A673 (cell line): Measurements from ENCODE around the gene ZBTB12. TPM values are rescaled to one million over a fixed set of nuclear protein-coding genes. Genes with fewer than 3 reads are reported as not detected.
"Not testable (repeated sequence)": the region's sequence is repeated elsewhere in the genome, so short reads cannot be mapped to it uniquely, and the experiment has no call there.

Experiments
- BruUV-seq: library from RNA; stranded (reverse); fragments of 400-500 nt; replicated peaks from 2 replicates; lab custom pipeline; 2021; lab: Mats Ljungman, UMichigan
- CTCF ChIA-PET: fragments of 300-600 bp; sonication (Branson Sonifier 250); formaldehyde crosslinking; loops from one replicate; lab custom pipeline; 2022; ENCODE audit warnings: antibody characterized with exemption; lab: Charles Lee
- POLR2A ChIA-PET: fragments of 300-600 bp; sonication (Branson Sonifier 250); formaldehyde crosslinking; loops from one replicate; lab custom pipeline; 2022; ENCODE audit warnings: antibody characterized with exemption; ENCODE audit not compliant: low non-redundant PET; lab: Charles Lee
- DNase-seq: peaks from one replicate; pipeline ENCODE4 v3.0.0-alpha.2; 2015; ENCODE audit warnings: low spot score
- H3K27ac ChIP-seq: fragments of 200-600 bp; sonication (generic); 2 replicates; pipeline ENCODE4 v1.5.1; 2016; ENCODE audit warnings: mixed run types, low read depth, mild to moderate bottlenecking, mixed read lengths, antibody characterized with exemption, low read length; ENCODE audit not compliant: poor library complexity, severe bottlenecking
- H3K27me3 ChIP-seq: fragments of 200-600 bp; sonication (generic); replicated peaks from 2 replicates; pipeline ENCODE4 v1.6.1; 2017; ENCODE audit warnings: mixed run types, low read depth, mild to moderate bottlenecking, mixed read lengths, antibody characterized with exemption, low read length; ENCODE audit not compliant: insufficient read depth, poor library complexity
- H3K36me3 ChIP-seq: fragments of 200-600 bp; sonication (generic); 2 replicates; pipeline ENCODE4 v1.6.1; 2016; ENCODE audit warnings: mixed run types, mild to moderate bottlenecking, mixed read lengths, antibody characterized with exemption, low read length; ENCODE audit not compliant: insufficient read depth, poor library complexity, severe bottlenecking
- H3K4me1 ChIP-seq: fragments of 200-600 bp; sonication (generic); 2 replicates; pipeline ENCODE4 v1.6.1; 2017; ENCODE audit warnings: mixed run types, mild to moderate bottlenecking, mixed read lengths, antibody characterized with exemption, low read length; ENCODE audit not compliant: insufficient read depth, poor library complexity, severe bottlenecking
- H3K4me3 ChIP-seq: fragments of 200-600 bp; sonication (generic); 2 replicates; pipeline ENCODE4 v1.5.1; 2016; ENCODE audit warnings: low read depth, mixed run types, mild to moderate bottlenecking, mixed read lengths, low read length; ENCODE audit not compliant: poor library complexity, severe bottlenecking
- H3K9me3 ChIP-seq: fragments of 200-600 bp; sonication (generic); 2 replicates; pipeline ENCODE4 v1.6.1; 2016; ENCODE audit warnings: mixed run types, low read depth, mild to moderate bottlenecking, mixed read lengths, antibody characterized with exemption, low read length; ENCODE audit not compliant: poor library complexity, severe bottlenecking
- EZH2 ChIP-seq: fragments of 200-600 bp; sonication (generic); IDR thresholded peaks from 2 replicates; pipeline ENCODE4 v1.6.1; 2017; ENCODE audit warnings: borderline replicate concordance, low read depth, mild to moderate bottlenecking, mixed read lengths, antibody characterized with exemption, low read length; ENCODE audit not compliant: poor library complexity, severe bottlenecking
- intact Hi-C: fragments of 100-400 bp; cut with micrococcal nuclease; formaldehyde crosslinking; loops from one replicate; pipeline ENCODE4 v1.10.0; 2022; ENCODE audit not compliant: unreplicated experiment
- total RNA-seq: library from RNA; stranded (reverse); gene quantifications from 2 replicates; pipeline ENCODE4 v1.2.3, GENCODE V29; 2021
- TF ChIP-seq, protein P1 (sequence below): fragments of 300-800, 200-600 bp; sonication (generic); conservative IDR thresholded peaks from 2 replicates; pipeline ENCODE4 v1.5.1; 2017; ENCODE audit warnings: low read depth, mild to moderate bottlenecking, antibody characterized with exemption, low read length, moderate library complexity, mixed read lengths

The ZBTB12 gene
- total RNA-seq, 1 experiment from 2014 or later: 21.3 TPM

DNA sequence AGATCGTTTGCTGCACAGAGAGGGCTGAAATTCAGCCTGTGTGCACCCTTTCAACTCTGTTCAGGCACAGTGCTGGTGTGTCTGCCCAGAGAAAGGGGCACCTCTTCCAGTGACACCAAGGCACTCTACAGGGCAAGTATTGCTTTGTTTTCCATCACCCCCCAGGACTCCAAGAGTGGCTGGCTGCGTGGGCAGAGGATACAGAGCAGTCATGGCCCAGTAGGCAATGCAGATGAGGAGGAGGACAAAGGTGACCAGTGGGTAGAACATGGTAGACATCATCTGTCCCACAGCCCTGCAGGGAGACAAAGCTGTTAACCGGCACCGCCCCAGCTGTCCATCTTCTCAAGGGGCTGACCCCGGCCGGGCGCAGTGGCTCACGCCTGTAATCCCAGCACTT, 32.5 kb downstream of the ZBTB12 start:
- Histone ChIP-seq H3K36me3 (no peaks in the 10 kb centered on the region), H3K27me3 (no peaks in the 10 kb centered on the region), H3K9me3 (no peaks in the 10 kb centered on the region), H3K4me1 (peaks cover 3% of the 10 kb centered on the region), H3K27ac (no peak overlapping the region), H3K4me3 (no peak overlapping the region)
- BruUV-seq: no TSS peak
- intact Hi-C loops: no loop called here
- CTCF ChIA-PET: no interaction called here
- DNase-seq: no peak
- POLR2A ChIA-PET: interaction anchor here (0.7 kb wide), 1 partner anchor 375 kb away, joined by 3 read pairs; no protein-coding TSS in a partner anchor
- TF ChIP-seq, protein P1, sequence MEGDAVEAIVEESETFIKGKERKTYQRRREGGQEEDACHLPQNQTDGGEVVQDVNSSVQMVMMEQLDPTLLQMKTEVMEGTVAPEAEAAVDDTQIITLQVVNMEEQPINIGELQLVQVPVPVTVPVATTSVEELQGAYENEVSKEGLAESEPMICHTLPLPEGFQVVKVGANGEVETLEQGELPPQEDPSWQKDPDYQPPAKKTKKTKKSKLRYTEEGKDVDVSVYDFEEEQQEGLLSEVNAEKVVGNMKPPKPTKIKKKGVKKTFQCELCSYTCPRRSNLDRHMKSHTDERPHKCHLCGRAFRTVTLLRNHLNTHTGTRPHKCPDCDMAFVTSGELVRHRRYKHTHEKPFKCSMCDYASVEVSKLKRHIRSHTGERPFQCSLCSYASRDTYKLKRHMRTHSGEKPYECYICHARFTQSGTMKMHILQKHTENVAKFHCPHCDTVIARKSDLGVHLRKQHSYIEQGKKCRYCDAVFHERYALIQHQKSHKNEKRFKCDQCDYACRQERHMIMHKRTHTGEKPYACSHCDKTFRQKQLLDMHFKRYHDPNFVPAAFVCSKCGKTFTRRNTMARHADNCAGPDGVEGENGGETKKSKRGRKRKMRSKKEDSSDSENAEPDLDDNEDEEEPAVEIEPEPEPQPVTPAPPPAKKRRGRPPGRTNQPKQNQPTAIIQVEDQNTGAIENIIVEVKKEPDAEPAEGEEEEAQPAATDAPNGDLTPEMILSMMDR: no peak
- TF ChIP-seq EZH2: no peak

DNA sequence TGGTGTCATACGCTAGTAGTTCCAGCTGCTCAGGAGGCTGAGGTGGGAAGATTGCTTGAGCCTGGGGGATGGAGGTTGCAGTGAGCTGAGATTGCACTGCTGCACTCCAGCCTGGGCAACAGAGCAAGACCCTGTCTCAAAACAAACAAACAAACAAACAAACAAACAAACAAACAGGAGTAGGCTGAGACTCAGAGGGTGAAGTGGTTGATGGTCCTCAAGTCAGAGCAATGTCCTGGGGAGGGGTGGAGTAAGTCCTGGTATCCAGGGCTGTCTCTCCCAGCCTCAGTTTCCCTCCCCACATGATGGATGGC, 33.3 kb downstream of the ZBTB12 start:
- H3K27me3 ChIP-seq, POLR2A ChIA-PET, H3K4me3 ChIP-seq, H3K27ac ChIP-seq, CTCF ChIA-PET, H3K36me3 ChIP-seq, H3K9me3 ChIP-seq, DNase-seq, H3K4me1 ChIP-seq, BruUV-seq, intact Hi-C loops: not testable (repeated sequence)

DNA sequence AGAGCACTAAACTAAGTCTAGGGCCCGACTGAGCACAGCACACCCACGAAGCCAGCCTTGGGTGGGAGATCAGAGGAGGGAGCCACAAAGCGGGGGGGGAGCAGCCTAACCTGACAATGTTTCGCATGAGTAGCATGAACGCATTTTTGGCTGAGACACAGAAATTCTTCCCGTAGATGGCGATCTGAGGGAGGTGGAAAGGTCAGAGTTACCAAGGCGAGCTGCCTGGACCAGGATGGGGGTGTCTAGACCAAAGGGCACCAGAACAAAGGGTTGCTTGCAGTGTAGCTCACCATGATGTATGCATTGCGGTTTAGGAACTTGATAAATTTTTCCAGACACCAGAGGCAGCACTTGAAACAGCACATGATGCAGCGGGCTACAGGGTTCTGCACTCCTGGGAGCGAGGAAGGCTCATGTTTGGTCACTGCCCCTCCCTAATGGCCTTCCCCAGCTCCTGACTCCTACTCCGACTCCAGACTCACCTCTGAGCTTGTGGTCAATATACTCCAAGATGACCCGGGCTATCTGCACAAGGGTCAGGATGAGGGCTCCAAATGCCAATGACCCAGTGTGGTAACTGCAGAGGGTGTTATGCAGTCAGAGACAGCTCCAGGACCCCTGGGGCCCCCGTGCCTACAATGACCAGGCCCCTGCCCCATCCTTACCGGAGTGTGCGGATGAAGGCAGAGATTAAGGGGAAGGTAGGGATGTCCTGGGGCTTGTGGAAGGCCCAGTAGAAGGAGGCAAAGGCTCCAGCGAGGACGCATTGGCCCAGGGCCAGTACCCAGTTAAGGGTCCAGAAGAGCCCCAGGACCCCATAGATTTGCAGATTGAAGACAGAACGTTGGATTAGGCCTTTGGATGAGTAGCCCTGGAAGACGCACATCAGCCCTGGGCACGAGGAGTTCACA, 36.4 kb downstream of the ZBTB12 start:
- POLR2A ChIA-PET: no interaction called here
- no TSS peak for BruUV-seq
- intact Hi-C loops: no loop called here
- no peak for DNase-seq
- Histone ChIP-seq H3K36me3 (no peaks in the 10 kb centered on the region), H3K4me3 (no peak overlapping the region), H3K27me3 (no peaks in the 10 kb centered on the region), H3K4me1 (peaks cover 6% of the 10 kb centered on the region), H3K27ac (no peak overlapping the region), H3K9me3 (no peaks in the 10 kb centered on the region)
- CTCF ChIA-PET: no interaction called here
- TF ChIP-seq, protein P1: no peak
- TF ChIP-seq EZH2: no peak

DNA sequence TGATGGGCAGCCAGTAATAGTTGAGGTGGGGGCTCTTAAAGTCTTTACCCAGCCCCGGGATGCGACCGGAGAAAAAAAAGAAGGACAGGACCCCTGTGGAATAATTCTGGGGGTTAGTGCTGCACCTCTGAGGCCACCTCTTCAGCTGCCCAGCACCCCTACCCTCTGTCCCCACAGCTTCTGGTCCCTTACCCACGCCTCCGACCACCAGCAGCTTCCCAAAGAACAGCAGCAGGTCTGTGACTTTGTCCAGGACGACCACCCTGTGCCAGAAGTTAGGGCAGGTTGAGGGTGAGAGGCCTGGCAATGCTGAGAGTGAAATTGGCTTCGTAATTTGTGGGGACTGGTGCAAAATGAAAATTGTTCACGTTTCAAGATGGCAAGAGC, 37.1 kb downstream of the ZBTB12 start:
- Histone ChIP-seq H3K27ac (no peak overlapping the region), H3K27me3 (no peaks in the 10 kb centered on the region), H3K4me1 (peaks cover 6% of the 10 kb centered on the region), H3K36me3 (no peaks in the 10 kb centered on the region), H3K9me3 (no peaks in the 10 kb centered on the region), H3K4me3 (no peak overlapping the region)
- ChIA-PET POLR2A (no interaction called here), CTCF (no interaction called here)
- no TSS peak for BruUV-seq
- intact Hi-C loops: no loop called here
- TF ChIP-seq EZH2: no peak
- TF ChIP-seq, protein P1: no peak
- DNase-seq: no peak

DNA sequence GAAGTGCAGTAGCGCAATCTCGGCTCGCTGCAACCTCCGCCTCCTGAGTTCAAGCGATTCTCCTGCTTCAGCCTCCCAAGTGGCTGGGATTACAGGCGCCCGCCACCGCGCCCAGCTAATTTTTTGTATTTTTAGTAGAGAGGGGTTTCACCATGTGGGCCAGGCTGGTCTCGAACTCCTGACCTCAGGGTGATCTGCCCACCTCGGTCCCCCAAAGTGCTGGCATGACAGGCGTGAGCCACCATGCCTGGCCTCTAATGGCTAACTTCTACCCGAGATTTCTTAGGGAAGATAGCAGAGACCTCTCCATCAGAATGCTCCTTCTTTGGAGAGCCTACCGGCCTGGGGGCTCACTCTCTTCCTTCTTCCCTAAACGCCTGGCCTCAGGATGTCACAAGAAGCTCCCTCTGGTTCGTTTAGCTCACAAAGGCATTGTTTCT, 37.7 kb downstream of the ZBTB12 start:
- intact Hi-C loops, H3K4me1 ChIP-seq, DNase-seq, H3K27me3 ChIP-seq, BruUV-seq, H3K9me3 ChIP-seq, H3K36me3 ChIP-seq: not testable (repeated sequence)
- peak overlapping the region; percentile 81 for H3K27ac ChIP-seq
- CTCF ChIA-PET: interaction anchor here (0.6 kb wide), 1 partner anchor 465 kb away, joined by 4 read pairs; no protein-coding TSS in a partner anchor
- H3K4me3 ChIP-seq: peak overlapping the region; percentile 72
- POLR2A ChIA-PET: interaction anchor here (0.5 to 0.6 kb wide), 2 partner anchors 11 to 15 kb away, joined by 3 to 13 read pairs; no protein-coding TSS in a partner anchor
